ENCODE data around the gene RNF167. TPM values are rescaled to one million over a fixed set of nuclear protein-coding genes. Genes with fewer than 3 reads are reported as not detected.

RNF167 gene
- total and polyA plus RNA-seq, 2 of the 13 experiments (the other 11 are each of a cell fraction or from before 2014, with no cell fraction given) = 44.1 to 45.4 TPM

DNA sequence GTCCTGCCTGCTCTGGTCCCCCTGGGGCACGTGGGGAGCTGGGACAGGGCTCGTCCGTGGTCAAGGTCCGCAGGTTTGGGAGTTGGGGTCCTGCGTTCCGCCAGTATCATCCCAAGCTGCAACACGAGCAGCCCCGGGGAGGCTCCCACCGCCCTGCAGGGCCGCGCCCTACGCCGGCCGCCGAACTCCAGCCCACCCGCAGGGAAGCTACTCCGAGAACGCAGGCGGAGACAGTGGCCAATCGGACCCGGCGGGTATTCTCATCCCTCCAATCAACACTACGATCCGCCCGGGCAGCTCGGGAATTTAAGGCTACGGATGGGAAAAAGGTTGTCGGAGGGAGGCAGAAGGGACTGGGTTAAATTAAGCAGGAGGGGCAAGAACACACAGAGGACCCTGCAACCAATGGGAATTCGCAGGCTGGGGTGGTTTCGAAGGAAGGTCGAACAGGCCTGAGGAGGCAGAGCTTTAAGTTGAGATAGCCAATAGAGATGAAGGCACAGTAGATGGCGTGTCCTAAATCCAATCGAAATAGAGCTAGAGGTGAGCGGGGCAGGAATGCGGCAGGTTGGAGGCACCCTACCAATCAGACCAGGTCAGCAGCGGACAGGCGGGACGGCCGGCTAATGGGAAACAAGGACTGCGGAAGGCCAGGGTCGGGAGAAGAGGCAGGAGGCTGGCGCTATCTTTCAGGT, 26.9 kb downstream of the RNF167 start (continued):
- TF ChIP-seq, protein P1, sequence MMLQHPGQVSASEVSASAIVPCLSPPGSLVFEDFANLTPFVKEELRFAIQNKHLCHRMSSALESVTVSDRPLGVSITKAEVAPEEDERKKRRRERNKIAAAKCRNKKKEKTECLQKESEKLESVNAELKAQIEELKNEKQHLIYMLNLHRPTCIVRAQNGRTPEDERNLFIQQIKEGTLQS (CRISPR knock-in tag; IDR thresholded peaks at IDR 0.05) = no peak
- TF ChIP-seq ZSCAN25 (CRISPR knock-in tag; IDR thresholded peaks at IDR 0.05) (peak; percentile 46; the same call in 1 of the 2 replicates), ZSCAN20 (CRISPR knock-in tag; IDR thresholded peaks at IDR 0.05; ENCODE audit: borderline replicate concordance) (no peak), EHMT2 (IDR thresholded peaks at IDR 0.05; ENCODE audit: borderline replicate concordance, low read depth, low read length) (no peak), ZMYM3 (CRISPR knock-in tag; IDR thresholded peaks at IDR 0.05) (no peak; the same call in 1 of the 2 replicates), RFXAP (CRISPR knock-in tag; IDR thresholded peaks at IDR 0.05; ENCODE audit: borderline replicate concordance) (0 out of 2 replicates have a peak, but pooled peaks have one; percentile 70), ZNF17 (CRISPR knock-in tag; IDR thresholded peaks at IDR 0.05) (no peak), FOSL1 (CRISPR knock-in tag; IDR thresholded peaks at IDR 0.05; ENCODE audit: borderline replicate concordance) (no peak), SAFB2 (CRISPR knock-in tag; IDR thresholded peaks at IDR 0.05; ENCODE audit: borderline replicate concordance, low read depth) (no peak), ZFP36 (IDR thresholded peaks at IDR 0.05; ENCODE audit: borderline replicate concordance, low read depth, low read length, partially characterized antibody) (no peak), ZNF30 (CRISPR knock-in tag; IDR thresholded peaks at IDR 0.05) (no peak), IKZF4 (CRISPR knock-in tag; IDR thresholded peaks at IDR 0.05; ENCODE audit: borderline replicate concordance, low read depth, not compliant biosample characterization) (no peak), ZFX (CRISPR knock-in tag; IDR thresholded peaks at IDR 0.05; ENCODE audit: low read depth) (no peak; the same call in 1 of the 2 replicates), ZNF292 (CRISPR knock-in tag; IDR thresholded peaks at IDR 0.05; ENCODE audit: borderline replicate concordance, low read depth) (peak; percentile 45; the same call in 1 of the 2 replicates)
- TF ChIP-seq, protein P2, sequence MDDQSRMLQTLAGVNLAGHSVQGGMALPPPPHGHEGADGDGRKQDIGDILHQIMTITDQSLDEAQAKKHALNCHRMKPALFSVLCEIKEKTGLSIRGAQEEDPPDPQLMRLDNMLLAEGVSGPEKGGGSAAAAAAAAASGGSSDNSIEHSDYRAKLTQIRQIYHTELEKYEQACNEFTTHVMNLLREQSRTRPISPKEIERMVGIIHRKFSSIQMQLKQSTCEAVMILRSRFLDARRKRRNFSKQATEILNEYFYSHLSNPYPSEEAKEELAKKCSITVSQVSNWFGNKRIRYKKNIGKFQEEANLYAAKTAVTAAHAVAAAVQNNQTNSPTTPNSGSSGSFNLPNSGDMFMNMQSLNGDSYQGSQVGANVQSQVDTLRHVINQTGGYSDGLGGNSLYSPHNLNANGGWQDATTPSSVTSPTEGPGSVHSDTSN (CRISPR knock-in tag; IDR thresholded peaks at IDR 0.05; ENCODE audit: borderline replicate concordance) = peak; percentile 83; the same call in 1 of the 2 replicates
- TF ChIP-seq, protein P3, sequence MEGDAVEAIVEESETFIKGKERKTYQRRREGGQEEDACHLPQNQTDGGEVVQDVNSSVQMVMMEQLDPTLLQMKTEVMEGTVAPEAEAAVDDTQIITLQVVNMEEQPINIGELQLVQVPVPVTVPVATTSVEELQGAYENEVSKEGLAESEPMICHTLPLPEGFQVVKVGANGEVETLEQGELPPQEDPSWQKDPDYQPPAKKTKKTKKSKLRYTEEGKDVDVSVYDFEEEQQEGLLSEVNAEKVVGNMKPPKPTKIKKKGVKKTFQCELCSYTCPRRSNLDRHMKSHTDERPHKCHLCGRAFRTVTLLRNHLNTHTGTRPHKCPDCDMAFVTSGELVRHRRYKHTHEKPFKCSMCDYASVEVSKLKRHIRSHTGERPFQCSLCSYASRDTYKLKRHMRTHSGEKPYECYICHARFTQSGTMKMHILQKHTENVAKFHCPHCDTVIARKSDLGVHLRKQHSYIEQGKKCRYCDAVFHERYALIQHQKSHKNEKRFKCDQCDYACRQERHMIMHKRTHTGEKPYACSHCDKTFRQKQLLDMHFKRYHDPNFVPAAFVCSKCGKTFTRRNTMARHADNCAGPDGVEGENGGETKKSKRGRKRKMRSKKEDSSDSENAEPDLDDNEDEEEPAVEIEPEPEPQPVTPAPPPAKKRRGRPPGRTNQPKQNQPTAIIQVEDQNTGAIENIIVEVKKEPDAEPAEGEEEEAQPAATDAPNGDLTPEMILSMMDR (CRISPR knock-in tag; IDR thresholded peaks at IDR 0.05) = no peak
- TF ChIP-seq, protein P4, sequence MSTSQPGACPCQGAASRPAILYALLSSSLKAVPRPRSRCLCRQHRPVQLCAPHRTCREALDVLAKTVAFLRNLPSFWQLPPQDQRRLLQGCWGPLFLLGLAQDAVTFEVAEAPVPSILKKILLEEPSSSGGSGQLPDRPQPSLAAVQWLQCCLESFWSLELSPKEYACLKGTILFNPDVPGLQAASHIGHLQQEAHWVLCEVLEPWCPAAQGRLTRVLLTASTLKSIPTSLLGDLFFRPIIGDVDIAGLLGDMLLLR (CRISPR knock-in tag; IDR thresholded peaks at IDR 0.05) = no peak
- TF ChIP-seq, protein P5, sequence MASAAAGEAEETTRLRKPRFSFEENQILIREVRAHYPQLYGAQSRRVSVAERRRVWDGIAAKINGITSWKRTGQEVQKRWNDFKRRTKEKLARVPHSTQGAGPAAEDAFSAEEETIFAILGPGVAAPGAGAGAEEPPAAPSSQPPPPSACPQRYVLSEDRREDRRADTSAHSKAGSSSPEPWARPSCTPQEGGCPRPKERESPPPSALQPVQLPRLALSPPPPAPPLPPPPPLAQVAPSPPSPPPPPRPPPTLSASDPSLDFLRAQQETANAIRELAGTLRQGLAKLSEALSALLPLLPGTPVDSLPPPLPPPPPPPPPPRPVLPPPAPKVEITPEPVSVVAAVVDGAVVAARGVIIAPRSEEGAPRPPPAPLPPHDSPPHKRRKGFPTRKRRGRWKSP (CRISPR knock-in tag; IDR thresholded peaks at IDR 0.05) = no peak; the same call in 1 of the 2 replicates
- TF ChIP-seq, protein P6, sequence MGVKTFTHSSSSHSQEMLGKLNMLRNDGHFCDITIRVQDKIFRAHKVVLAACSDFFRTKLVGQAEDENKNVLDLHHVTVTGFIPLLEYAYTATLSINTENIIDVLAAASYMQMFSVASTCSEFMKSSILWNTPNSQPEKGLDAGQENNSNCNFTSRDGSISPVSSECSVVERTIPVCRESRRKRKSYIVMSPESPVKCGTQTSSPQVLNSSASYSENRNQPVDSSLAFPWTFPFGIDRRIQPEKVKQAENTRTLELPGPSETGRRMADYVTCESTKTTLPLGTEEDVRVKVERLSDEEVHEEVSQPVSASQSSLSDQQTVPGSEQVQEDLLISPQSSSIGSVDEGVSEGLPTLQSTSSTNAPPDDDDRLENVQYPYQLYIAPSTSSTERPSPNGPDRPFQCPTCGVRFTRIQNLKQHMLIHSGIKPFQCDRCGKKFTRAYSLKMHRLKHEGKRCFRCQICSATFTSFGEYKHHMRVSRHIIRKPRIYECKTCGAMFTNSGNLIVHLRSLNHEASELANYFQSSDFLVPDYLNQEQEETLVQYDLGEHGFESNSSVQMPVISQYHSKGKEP (CRISPR knock-in tag; IDR thresholded peaks at IDR 0.05) = no peak
- TF ChIP-seq, protein P7, sequence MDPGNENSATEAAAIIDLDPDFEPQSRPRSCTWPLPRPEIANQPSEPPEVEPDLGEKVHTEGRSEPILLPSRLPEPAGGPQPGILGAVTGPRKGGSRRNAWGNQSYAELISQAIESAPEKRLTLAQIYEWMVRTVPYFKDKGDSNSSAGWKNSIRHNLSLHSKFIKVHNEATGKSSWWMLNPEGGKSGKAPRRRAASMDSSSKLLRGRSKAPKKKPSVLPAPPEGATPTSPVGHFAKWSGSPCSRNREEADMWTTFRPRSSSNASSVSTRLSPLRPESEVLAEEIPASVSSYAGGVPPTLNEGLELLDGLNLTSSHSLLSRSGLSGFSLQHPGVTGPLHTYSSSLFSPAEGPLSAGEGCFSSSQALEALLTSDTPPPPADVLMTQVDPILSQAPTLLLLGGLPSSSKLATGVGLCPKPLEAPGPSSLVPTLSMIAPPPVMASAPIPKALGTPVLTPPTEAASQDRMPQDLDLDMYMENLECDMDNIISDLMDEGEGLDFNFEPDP (CRISPR knock-in tag; conservative IDR thresholded peaks at IDR 0.05) = no peak

Measured in HepG2 (cell line).